Type B pancreatic cell (in vitro differentiated cells): ENCODE measurements around the gene CUL3. TPM values are rescaled to one million over a fixed set of nuclear protein-coding genes. Genes with fewer than 3 reads are reported as not detected.
"Not testable (repeated sequence)": the region's sequence is repeated elsewhere in the genome, so short reads cannot be mapped to it uniquely, and the experiment has no call there.

Source experiments
- DNase-seq: peaks from one replicate; pipeline ENCODE4 v3.0.0; 2021; ENCODE audit warnings: mixed read lengths; ENCODE audit not compliant: unreplicated experiment; ENCODE audit errors: extremely low spot score
- H3K27ac Mint-ChIP-seq: 2 replicates; pipeline ENCODE4 v1.8.0; 2021; ENCODE audit warnings: mild to moderate bottlenecking, mixed read lengths
- H3K27me3 Mint-ChIP-seq: 2 replicates; pipeline ENCODE4 v1.8.0; 2021; ENCODE audit warnings: mixed read lengths
- H3K36me3 Mint-ChIP-seq: 2 replicates; pipeline ENCODE4 v1.8.0; 2021; ENCODE audit warnings: mixed read lengths
- H3K4me1 Mint-ChIP-seq: one replicate; pipeline ENCODE4 v1.8.0; 2021; ENCODE audit warnings: mixed read lengths; ENCODE audit not compliant: unreplicated experiment
- H3K4me3 Mint-ChIP-seq: 2 replicates; pipeline ENCODE4 v1.8.0; 2021; ENCODE audit warnings: mild to moderate bottlenecking, mixed read lengths
- H3K9me3 Mint-ChIP-seq: 2 replicates; pipeline ENCODE4 v1.8.0; 2021; ENCODE audit warnings: mixed read lengths
- CTCF ChIP-seq: fragments of 200-600 bp; sonication (generic); conservative IDR thresholded peaks from 2 replicates; pipeline ENCODE4 v1.5.0; 2021; ENCODE audit warnings: antibody characterized with exemption, mild to moderate bottlenecking
- total RNA-seq: library from RNA; stranded (reverse); gene quantifications from 2 replicates; pipeline ENCODE4 v1.2.1, GENCODE V29; 2021; ENCODE audit warnings: low replicate concordance

Gene CUL3
- total RNA-seq, 1 donor from 2014 or later = 87.2 TPM

GRCh38 chr2:224584785-224585210 is 365 bp downstream of the CUL3 start:
- H3K9me3 Mint-ChIP-seq = no peaks in the 10 kb centered on the region
- peak; percentile 76 for DNase-seq
- peak overlapping the region; percentile 85 for H3K4me3 Mint-ChIP-seq
- H3K4me1 Mint-ChIP-seq = peaks cover 22% of the 10 kb centered on the region
- H3K36me3 Mint-ChIP-seq = peaks cover 16% of the 10 kb centered on the region
- TF ChIP-seq CTCF = no peak
- no peak overlapping the region for H3K27ac Mint-ChIP-seq
- no peaks in the 10 kb centered on the region for H3K27me3 Mint-ChIP-seq

- peak overlapping the region; percentile 97 for H3K27ac Mint-ChIP-seq
- H3K4me3 Mint-ChIP-seq = peak overlapping the region; percentile 100
- no peaks in the 10 kb centered on the region for H3K9me3 Mint-ChIP-seq
- peaks cover 26% of the 10 kb centered on the region for H3K4me1 Mint-ChIP-seq
- peaks cover 21% of the 10 kb centered on the region for H3K36me3 Mint-ChIP-seq
- no peak for DNase-seq
- TF ChIP-seq CTCF = no peak
- no peaks in the 10 kb centered on the region for H3K27me3 Mint-ChIP-seq
Observed at GRCh38 chr2:224584111-224584784, 915 bp downstream of the CUL3 start.

GRCh38 chr2:224583033-224583432 is 2.1 kb downstream of the CUL3 start:
- peaks cover 29% of the 10 kb centered on the region for H3K4me1 Mint-ChIP-seq
- DNase-seq, H3K9me3 Mint-ChIP-seq, H3K27me3 Mint-ChIP-seq: not testable (repeated sequence)
- peak overlapping the region; percentile 97 for H3K27ac Mint-ChIP-seq
- H3K36me3 Mint-ChIP-seq = peaks cover 22% of the 10 kb centered on the region
- peak overlapping the region; percentile 100 for H3K4me3 Mint-ChIP-seq

GRCh38 chr2:224580248-224580647 is 4.9 kb downstream of the CUL3 start:
- Mint-ChIP-seq H3K9me3 (no peaks in the 10 kb centered on the region), H3K4me1 (peaks cover 34% of the 10 kb centered on the region), H3K27ac (no peak overlapping the region), H3K27me3 (no peaks in the 10 kb centered on the region), H3K36me3 (peaks cover 26% of the 10 kb centered on the region), H3K4me3 (no peak overlapping the region)
- TF ChIP-seq CTCF = no peak
- no peak for DNase-seq

- Mint-ChIP-seq H3K27me3 (no peaks in the 10 kb centered on the region), H3K4me1 (peaks cover 42% of the 10 kb centered on the region), H3K27ac (peak overlapping the region; percentile 73), H3K9me3 (no peaks in the 10 kb centered on the region), H3K4me3 (peak overlapping the region; percentile 15), H3K36me3 (peaks cover 26% of the 10 kb centered on the region)
- DNase-seq = no peak
- TF ChIP-seq CTCF = no peak
Observed at GRCh38 chr2:224579411-224579810, 5.8 kb downstream of the CUL3 start.

- H3K36me3 Mint-ChIP-seq = peaks cover 15% of the 10 kb centered on the region
- H3K9me3 Mint-ChIP-seq = no peaks in the 10 kb centered on the region
- no peak overlapping the region for H3K27ac Mint-ChIP-seq
- peaks cover 42% of the 10 kb centered on the region for H3K4me1 Mint-ChIP-seq
- DNase-seq = no peak
- no peak overlapping the region for H3K4me3 Mint-ChIP-seq
- no peak for TF ChIP-seq CTCF
- no peaks in the 10 kb centered on the region for H3K27me3 Mint-ChIP-seq
Observed at GRCh38 chr2:224577541-224577940, 7.6 kb downstream of the CUL3 start.
